Measurements from ENCODE around the gene MANSC4. TPM values are rescaled to one million over a fixed set of nuclear protein-coding genes. Genes with fewer than 3 reads are reported as not detected.

MANSC4 gene
- total and polyA plus RNA-seq, 9 of the 15 experiments (the other 6 are each of a cell fraction or from before 2014, with no cell fraction given), result not detected

DNA sequence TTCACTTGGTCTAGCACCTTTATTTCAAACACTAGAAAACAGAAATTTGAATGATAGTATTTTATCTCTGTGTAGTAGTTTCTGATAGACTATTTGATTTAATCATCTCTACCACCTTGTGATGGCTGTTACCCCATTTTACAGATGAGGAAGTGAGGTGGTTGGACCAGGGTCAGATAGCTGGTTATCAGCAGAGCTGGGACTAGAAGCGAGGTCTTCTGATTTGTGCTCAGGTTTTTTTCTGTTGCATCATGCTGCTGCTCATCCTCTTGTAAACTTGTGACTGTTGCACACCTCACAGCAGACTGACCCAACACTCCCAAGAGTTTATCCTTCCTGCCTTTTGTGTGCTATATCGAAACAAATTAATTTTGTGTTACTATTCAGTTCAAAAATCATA lies 10.1 kb upstream of the MANSC4 start (continued):
- TF ChIP-seq MXI1 (IDR thresholded peaks at IDR 0.05; ENCODE audit: low read depth, low read length), result no peak
- TF ChIP-seq, protein P1, sequence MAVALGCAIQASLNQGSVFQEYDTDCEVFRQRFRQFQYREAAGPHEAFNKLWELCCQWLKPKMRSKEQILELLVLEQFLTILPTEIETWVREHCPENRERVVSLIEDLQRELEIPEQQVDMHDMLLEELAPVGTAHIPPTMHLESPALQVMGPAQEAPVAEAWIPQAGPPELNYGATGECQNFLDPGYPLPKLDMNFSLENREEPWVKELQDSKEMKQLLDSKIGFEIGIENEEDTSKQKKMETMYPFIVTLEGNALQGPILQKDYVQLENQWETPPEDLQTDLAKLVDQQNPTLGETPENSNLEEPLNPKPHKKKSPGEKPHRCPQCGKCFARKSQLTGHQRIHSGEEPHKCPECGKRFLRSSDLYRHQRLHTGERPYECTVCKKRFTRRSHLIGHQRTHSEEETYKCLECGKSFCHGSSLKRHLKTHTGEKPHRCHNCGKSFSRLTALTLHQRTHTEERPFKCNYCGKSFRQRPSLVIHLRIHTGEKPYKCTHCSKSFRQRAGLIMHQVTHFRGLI (CRISPR knock-in tag; IDR thresholded peaks at IDR 0.05), result no peak
- no peak for TF ChIP-seq ZSCAN29 (IDR thresholded peaks at IDR 0.05)
- no peak for TF ChIP-seq KLF1 (tag; IDR thresholded peaks at IDR 0.05)
- TF ChIP-seq TRIM24 (IDR thresholded peaks at IDR 0.05), result peak; percentile 77 to 87; a peak in 3 of 4 replicates
- peak; percentile 69 for TF ChIP-seq TAL1 (IDR thresholded peaks at IDR 0.05)
- TF ChIP-seq COPS2 (conservative IDR thresholded peaks at IDR 0.05), result no peak
- no peak for TF ChIP-seq MAZ (CRISPR knock-in tag; conservative IDR thresholded peaks at IDR 0.05 in 1 of 2, IDR thresholded peaks at IDR 0.05 in 1 of 2)
- no peak for TF ChIP-seq SRSF7 (optimal IDR thresholded peaks at IDR 0.05; ENCODE audit: low read depth, low read length)
- TF ChIP-seq, protein P2, sequence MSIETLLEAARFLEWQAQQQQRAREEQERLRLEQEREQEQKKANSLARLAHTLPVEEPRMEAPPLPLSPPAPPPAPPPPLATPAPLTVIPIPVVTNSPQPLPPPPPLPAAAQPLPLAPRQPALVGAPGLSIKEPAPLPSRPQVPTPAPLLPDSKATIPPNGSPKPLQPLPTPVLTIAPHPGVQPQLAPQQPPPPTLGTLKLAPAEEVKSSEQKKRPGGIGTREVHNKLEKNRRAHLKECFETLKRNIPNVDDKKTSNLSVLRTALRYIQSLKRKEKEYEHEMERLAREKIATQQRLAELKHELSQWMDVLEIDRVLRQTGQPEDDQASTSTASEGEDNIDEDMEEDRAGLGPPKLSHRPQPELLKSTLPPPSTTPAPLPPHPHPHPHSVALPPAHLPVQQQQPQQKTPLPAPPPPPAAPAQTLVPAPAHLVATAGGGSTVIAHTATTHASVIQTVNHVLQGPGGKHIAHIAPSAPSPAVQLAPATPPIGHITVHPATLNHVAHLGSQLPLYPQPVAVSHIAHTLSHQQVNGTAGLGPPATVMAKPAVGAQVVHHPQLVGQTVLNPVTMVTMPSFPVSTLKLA (conservative IDR thresholded peaks at IDR 0.05), result no peak
- TF ChIP-seq, protein P3, sequence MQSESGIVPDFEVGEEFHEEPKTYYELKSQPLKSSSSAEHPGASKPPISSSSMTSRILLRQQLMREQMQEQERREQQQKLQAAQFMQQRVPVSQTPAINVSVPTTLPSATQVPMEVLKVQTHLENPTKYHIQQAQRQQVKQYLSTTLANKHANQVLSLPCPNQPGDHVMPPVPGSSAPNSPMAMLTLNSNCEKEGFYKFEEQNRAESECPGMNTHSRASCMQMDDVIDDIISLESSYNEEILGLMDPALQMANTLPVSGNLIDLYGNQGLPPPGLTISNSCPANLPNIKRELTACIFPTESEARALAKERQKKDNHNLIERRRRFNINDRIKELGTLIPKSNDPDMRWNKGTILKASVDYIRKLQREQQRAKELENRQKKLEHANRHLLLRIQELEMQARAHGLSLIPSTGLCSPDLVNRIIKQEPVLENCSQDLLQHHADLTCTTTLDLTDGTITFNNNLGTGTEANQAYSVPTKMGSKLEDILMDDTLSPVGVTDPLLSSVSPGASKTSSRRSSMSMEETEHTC (IDR thresholded peaks at IDR 0.05), result no peak
- TF ChIP-seq, protein P4, sequence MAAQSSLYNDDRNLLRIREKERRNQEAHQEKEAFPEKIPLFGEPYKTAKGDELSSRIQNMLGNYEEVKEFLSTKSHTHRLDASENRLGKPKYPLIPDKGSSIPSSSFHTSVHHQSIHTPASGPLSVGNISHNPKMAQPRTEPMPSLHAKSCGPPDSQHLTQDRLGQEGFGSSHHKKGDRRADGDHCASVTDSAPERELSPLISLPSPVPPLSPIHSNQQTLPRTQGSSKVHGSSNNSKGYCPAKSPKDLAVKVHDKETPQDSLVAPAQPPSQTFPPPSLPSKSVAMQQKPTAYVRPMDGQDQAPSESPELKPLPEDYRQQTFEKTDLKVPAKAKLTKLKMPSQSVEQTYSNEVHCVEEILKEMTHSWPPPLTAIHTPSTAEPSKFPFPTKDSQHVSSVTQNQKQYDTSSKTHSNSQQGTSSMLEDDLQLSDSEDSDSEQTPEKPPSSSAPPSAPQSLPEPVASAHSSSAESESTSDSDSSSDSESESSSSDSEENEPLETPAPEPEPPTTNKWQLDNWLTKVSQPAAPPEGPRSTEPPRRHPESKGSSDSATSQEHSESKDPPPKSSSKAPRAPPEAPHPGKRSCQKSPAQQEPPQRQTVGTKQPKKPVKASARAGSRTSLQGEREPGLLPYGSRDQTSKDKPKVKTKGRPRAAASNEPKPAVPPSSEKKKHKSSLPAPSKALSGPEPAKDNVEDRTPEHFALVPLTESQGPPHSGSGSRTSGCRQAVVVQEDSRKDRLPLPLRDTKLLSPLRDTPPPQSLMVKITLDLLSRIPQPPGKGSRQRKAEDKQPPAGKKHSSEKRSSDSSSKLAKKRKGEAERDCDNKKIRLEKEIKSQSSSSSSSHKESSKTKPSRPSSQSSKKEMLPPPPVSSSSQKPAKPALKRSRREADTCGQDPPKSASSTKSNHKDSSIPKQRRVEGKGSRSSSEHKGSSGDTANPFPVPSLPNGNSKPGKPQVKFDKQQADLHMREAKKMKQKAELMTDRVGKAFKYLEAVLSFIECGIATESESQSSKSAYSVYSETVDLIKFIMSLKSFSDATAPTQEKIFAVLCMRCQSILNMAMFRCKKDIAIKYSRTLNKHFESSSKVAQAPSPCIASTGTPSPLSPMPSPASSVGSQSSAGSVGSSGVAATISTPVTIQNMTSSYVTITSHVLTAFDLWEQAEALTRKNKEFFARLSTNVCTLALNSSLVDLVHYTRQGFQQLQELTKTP (IDR thresholded peaks at IDR 0.05; ENCODE audit: low read depth in 1 of 2, partially characterized antibody in 2 of 2), result no peak
- TF ChIP-seq ETV5 (CRISPR knock-in tag; IDR thresholded peaks at IDR 0.05; ENCODE audit: low read depth), result no peak
- TF ChIP-seq, protein P5, sequence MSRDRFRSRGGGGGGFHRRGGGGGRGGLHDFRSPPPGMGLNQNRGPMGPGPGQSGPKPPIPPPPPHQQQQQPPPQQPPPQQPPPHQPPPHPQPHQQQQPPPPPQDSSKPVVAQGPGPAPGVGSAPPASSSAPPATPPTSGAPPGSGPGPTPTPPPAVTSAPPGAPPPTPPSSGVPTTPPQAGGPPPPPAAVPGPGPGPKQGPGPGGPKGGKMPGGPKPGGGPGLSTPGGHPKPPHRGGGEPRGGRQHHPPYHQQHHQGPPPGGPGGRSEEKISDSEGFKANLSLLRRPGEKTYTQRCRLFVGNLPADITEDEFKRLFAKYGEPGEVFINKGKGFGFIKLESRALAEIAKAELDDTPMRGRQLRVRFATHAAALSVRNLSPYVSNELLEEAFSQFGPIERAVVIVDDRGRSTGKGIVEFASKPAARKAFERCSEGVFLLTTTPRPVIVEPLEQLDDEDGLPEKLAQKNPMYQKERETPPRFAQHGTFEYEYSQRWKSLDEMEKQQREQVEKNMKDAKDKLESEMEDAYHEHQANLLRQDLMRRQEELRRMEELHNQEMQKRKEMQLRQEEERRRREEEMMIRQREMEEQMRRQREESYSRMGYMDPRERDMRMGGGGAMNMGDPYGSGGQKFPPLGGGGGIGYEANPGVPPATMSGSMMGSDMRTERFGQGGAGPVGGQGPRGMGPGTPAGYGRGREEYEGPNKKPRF (IDR thresholded peaks at IDR 0.05; ENCODE audit: low read depth, low read length), result no peak
- TF ChIP-seq GABPA (tag; conservative IDR thresholded peaks at IDR 0.05; ENCODE audit: low read depth), result no peak
- no peak for TF ChIP-seq ZNF282 (CRISPR knock-in tag; IDR thresholded peaks at IDR 0.05)
- TF ChIP-seq ZNF644 (tag; IDR thresholded peaks at IDR 0.05; ENCODE audit: low read depth), result no peak
- TF ChIP-seq KLF16 (IDR thresholded peaks at IDR 0.05), result no peak
- no peak for TF ChIP-seq HIVEP1 (CRISPR knock-in tag; IDR thresholded peaks at IDR 0.05)

Measured in K562 (cell line).